K562 (cell line): ENCODE data around the gene UTP25. TPM values are rescaled to one million over a fixed set of nuclear protein-coding genes. Genes with fewer than 3 reads are reported as not detected.

Experiments used
- ELF4 ChIP-seq: fragments of 450-650 bp; formaldehyde crosslinking; IDR thresholded peaks from 2 replicates; pipeline ENCODE4 v1.4.0; 2022; ENCODE audit warnings: missing genetic modification characterization
- FOSL1 ChIP-seq: fragments of 200-800 bp; sonication (Bioruptor generic); conservative IDR thresholded peaks from 2 replicates; pipeline ENCODE4 v1.6.1; 2016; ENCODE audit warnings: missing genetic modification characterization, missing compliant biosample characterization
- GABPB1 ChIP-seq: sonication (generic); formaldehyde crosslinking; IDR thresholded peaks from 2 replicates; pipeline ENCODE4 v1.8.0; 2022; ENCODE audit warnings: mild to moderate bottlenecking, missing genetic modification reagents
- MEF2D ChIP-seq: conservative IDR thresholded peaks from 2 replicates; pipeline ENCODE4 v1.6.1; 2016; ENCODE audit warnings: low read depth, missing genetic modification characterization, missing compliant biosample characterization
- MYC ChIP-seq, 2 experiments: fragments of 250-450 bp in 1 of 2; sonication (Bioruptor Pico) in 1 of 2; IDR thresholded peaks; 2 replicates each; pipeline versions ENCODE4 v1.5.1 to v1.6.1; 2012 to 2021; ENCODE audit warnings: low read depth in 2 of 2, borderline replicate concordance in 1 of 2, improper control_type of control experiment in 1 of 2, low read length in 1 of 2, mild to moderate bottlenecking in 1 of 2, moderate library complexity in 1 of 2
- NUFIP1 ChIP-seq: fragments of 450-650 bp; IDR thresholded peaks from 2 replicates; pipeline ENCODE4 v1.6.1; 2018; ENCODE audit not compliant: partially characterized antibody
- PKNOX1 ChIP-seq: fragments of 450-650 bp; IDR thresholded peaks from 2 replicates; pipeline ENCODE4 v1.6.1; 2016
- RBM22 ChIP-seq: fragments of 200-400 bp; formaldehyde crosslinking; IDR thresholded peaks from 2 replicates; pipeline ENCODE4 v1.6.1; 2018; ENCODE audit warnings: low read length, low read depth; ENCODE audit not compliant: poor library complexity, severe bottlenecking
- SMARCA4 ChIP-seq: fragments of 450-650 bp; IDR thresholded peaks from 2 replicates; pipeline ENCODE4 v1.6.1; 2016
- SRSF9 ChIP-seq: fragments of 200-400 bp; formaldehyde crosslinking; IDR thresholded peaks from 2 replicates; pipeline ENCODE4 v1.6.1; 2017; ENCODE audit warnings: low read depth, low read length, borderline replicate concordance
- STAT6 ChIP-seq: sonication (generic); formaldehyde crosslinking; IDR thresholded peaks from 2 replicates; pipeline ENCODE4 v1.8.1; 2023; ENCODE audit warnings: mild to moderate bottlenecking, missing genetic modification reagents
- ZBTB40 ChIP-seq, 2 experiments: fragments of 450-650 bp in 1 of 2; sonication (generic) in 1 of 2; formaldehyde crosslinking in 1 of 2; IDR thresholded peaks; 2 replicates each; pipeline versions ENCODE4 v1.7.1 to v1.9.0; 2016 to 2022; ENCODE audit warnings: inconsistent platforms in 1 of 2, mild to moderate bottlenecking in 1 of 2, missing genetic modification reagents in 1 of 2
- polyA plus RNA-seq, 8 experiments: library from polyadenylated mRNA; depleted of rRNA in 4 of 8; stranded (reverse) in 5 of 8; unstranded in 3 of 8; fragments of >200 nt; fragmentation: Nextera tagmentation in 2 of 8; fragmentation: Illumina TruSeq in 1 of 8; extraction: Ambion mirVana in 2 of 8; extraction: Trizol in 1 of 8; gene quantifications; 2 replicates each; pipeline versions ENCODE4 v1.2.1 to v1.2.3, GENCODE V29; 2011 to 2014; ENCODE audit warnings: inconsistent platforms in 1 of 8, missing spikeins in 1 of 8
- total RNA-seq, 7 experiments: library from RNA; depleted of rRNA in 6 of 7; stranded (reverse); fragments of >200 nt in 6 of 7; fragmentation: Illumina TruSeq in 2 of 7; extraction: Trizol in 2 of 7; gene quantifications; 2 replicates each; pipeline versions ENCODE4 v1.2.1 to v1.2.3, GENCODE V29; 2011 to 2021; ENCODE audit warnings: low replicate concordance in 1 of 7

Gene UTP25
- total and polyA plus RNA-seq, 9 of the 15 experiments (the other 6 are each of a cell fraction or from before 2014, with no cell fraction given), result 5.7 to 17.6 (median 12.0) TPM

GRCh38 chr1:209827384-209828262 lies at the start of gene UTP25 (continued):
- TF ChIP-seq MYC (IDR thresholded peaks at IDR 0.05; ENCODE audit: low read depth, low read length) (peak; percentile 100), MYC (CRISPR knock-in tag; IDR thresholded peaks at IDR 0.05; ENCODE audit: borderline replicate concordance, low read depth) (peak; percentile 94), ZBTB40 (IDR thresholded peaks at IDR 0.05) (peak; percentile 89), ZBTB40 (CRISPR knock-in tag; IDR thresholded peaks at IDR 0.05) (peak; percentile 38; the same call in 1 of the 2 replicates), GABPB1 (peak; percentile 96), FOSL1 (tag) (peak; percentile 66), PKNOX1 (peak; percentile 23; the same call in 1 of the 2 replicates), SMARCA4 (peak; percentile 93), ELF4 (CRISPR knock-in tag) (peak; percentile 83; the same call in 1 of the 2 replicates), SRSF9 (no peak), MEF2D (peak; percentile 31; the same call in 1 of the 2 replicates), RBM22 (no peak), STAT6 (CRISPR knock-in tag) (peak; percentile 71; the same call in 1 of the 2 replicates), NUFIP1 (peak; percentile 61)
